WI38 (cell line): Measurements from ENCODE around the gene RBFOX2.

Source experiments
- H3K4me3 ChIP-seq: 2 replicates; pipeline ENCODE4 v1.5.1; 2011; ENCODE audit warnings: low read depth, mild to moderate bottlenecking, control low read depth, low read length
- CTCF ChIP-seq: IDR thresholded peaks from 2 replicates; pipeline ENCODE4 v1.5.1; 2012; ENCODE audit warnings: low read depth, mild to moderate bottlenecking, control low read depth, low read length

The RBFOX2 gene

DNA sequence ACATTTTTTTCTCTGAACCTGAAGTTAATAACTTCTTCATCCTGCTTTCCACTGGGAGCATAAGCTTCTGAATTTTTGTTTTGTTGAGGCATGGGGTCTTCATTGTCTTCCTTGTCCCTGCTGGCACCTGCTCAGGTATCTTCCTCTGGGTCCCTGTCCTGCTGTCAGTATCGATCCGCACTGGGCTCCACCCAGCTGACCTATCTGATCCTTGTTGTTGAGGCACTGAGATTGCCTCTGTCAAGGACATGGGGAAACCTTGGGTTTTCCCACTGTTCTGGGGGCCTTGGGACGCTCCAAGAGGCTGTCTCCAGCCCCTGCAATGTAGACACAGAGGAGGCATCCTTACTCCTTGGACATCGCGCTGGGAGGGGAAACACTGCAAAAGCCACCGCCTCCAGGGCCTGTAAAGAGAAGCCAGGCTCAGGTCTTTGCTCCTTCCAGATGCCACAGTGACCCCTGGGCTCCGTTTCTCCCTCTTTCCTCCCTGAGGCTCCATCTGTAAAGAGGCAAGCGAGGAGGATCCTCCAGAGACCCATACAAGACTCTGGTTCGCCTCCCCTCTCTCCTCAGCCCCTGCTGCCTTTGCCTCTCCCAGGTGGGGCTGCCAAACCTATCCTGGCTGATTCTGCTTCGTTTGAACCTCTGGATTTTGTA, 8.6 kb upstream of the RBFOX2 start:
- no peak for TF ChIP-seq CTCF
- H3K4me3 ChIP-seq = no peak overlapping the region

- no peak overlapping the region for H3K4me3 ChIP-seq
- TF ChIP-seq CTCF = no peak
These were observed 7.6 kb upstream of the RBFOX2 start for GRCh38 chr22:36036167-36036624.

DNA sequence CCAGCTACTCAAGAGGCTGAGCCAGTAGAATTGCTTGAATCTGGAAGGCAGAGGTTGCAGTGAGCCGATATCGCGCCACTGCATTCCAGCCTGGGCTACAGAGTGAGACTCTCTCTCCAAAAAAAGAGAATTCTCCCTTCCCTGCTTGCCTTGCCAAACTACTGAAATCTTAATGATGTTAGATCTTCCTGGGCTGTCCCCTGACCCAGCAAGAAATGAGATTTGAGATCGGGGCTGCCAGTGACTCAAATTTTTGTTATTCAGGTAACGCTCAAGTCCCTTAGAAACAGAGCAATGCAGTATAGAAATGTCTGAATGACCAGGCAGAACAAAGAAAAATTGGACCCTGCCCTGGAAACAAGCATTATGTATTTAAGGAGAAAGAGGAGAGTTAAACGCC, 4.0 kb upstream of the RBFOX2 start:
- H3K4me3 ChIP-seq = no peak overlapping the region
- TF ChIP-seq CTCF = no peak

GRCh38 chr22:36029406-36029755, 757 bp upstream of the RBFOX2 start:
- H3K4me3 ChIP-seq = peak overlapping the region; percentile 56
- TF ChIP-seq CTCF = no peak

DNA sequence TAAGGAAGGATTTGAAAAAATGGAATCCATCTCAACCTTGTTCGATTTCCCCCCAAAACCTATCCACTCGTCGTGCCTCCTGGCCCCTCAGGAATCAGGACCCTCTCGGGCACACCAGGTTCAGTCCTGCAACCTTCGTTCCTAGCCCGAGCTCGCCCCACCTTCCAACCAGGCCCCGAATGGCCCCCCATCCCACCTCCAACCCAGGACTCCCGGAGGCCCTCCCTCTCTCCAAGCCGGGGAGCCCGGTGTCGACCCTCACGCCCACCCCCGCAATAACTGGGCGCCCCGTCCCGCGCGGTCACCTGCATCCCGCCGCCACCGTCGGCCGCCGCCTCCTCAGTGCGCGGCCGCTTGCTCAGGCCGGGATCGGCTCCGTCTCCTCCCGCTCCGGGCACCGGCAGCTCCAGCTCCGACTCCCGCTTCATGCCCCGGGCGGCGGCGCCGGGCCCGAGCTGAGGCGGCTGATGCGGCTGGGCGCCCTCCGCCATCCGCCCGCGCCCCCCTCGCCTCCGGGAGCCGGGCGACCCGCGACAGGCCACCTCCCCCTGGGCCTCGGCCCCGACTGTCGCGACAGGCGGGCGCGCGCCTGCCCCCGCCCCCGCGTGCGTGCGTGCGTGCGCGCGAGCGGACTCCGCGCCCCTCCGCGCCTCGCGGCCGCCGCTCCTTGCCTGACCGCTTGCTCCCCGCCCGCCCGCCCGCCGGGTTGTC, 534 bp downstream of the RBFOX2 start:
- peak overlapping the region; percentile 89 for H3K4me3 ChIP-seq
- TF ChIP-seq CTCF = no peak

DNA sequence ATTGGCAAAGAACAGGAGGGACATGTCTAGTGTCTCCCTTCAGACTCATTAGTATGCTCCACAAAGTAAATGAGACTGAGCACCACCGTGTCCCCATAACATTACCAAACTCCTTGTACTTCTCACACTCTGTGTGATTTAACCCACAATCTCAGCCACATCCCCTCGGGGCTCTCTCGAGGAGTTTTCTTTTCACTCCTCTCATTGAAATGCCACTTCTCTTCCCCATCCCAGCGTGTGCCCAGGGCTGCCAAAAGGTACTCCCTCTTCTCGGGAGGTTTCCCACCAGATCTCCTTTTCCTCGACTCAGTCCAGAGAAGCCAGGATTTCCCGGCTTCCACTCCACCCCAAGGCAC, 1.1 kb downstream of the RBFOX2 start:
- TF ChIP-seq CTCF = no peak
- H3K4me3 ChIP-seq = peak overlapping the region; percentile 89

DNA sequence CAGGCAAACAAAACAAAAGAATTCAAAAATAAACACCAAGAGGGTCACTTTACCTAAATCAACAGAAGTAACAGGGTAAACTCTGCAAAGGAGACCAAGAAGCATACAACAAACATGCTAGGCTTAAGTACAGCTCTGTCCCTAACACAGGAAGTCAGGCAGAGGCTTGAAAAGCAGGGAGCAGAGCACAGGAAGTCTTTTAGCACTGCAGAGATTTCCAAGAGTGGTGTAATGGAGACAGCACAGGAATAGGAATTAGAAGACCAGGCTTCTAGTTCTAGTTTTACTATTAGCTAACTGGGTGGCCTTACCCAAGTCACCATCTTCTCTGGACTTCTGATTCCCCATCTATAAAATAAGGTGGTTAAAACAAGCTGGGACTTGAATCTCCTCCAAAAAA, 1.9 kb downstream of the RBFOX2 start:
- no peak for TF ChIP-seq CTCF
- peak overlapping the region; percentile 89 for H3K4me3 ChIP-seq
